AG04450 (cell line): ENCODE data around the gene HEYL. TPM values are rescaled to one million over a fixed set of nuclear protein-coding genes. Genes with fewer than 3 reads are reported as not detected.
A peak's percentile ranks its signal among the peaks of the same experiment; 100 is the strongest.

Source experiments
- CTCF ChIA-PET: fragments of 300-600, 350-600 bp; formaldehyde crosslinking; extraction: SDS; loops from one replicate; lab custom pipeline; 2022; ENCODE audit warnings: antibody characterized with exemption, inconsistent platforms; lab: Charles Lee
- POLR2A ChIA-PET: fragments of 350-600 bp; formaldehyde crosslinking; extraction: SDS; loops from one replicate; lab custom pipeline; 2021; ENCODE audit warnings: antibody characterized with exemption, inconsistent platforms; lab: Yijun Ruan, JAX
- DNase-seq: peaks from one replicate; pipeline ENCODE4 v3.0.0-alpha.2; 2011; ENCODE audit warnings: low read depth, low spot score
- H3K27ac ChIP-seq: one replicate; pipeline ENCODE4 v1.5.1; 2012; ENCODE audit warnings: low read depth, low read length, control low read depth
- H3K27me3 ChIP-seq: one replicate; pipeline ENCODE4 v1.6.0; 2012; ENCODE audit warnings: low read length; ENCODE audit not compliant: control insufficient read depth, insufficient read depth
- H3K4me3 ChIP-seq: 2 replicates; pipeline ENCODE4 v1.5.1; 2011; ENCODE audit warnings: mild to moderate bottlenecking, low read depth, low read length, control low read depth
- H3K9me3 ChIP-seq: 2 replicates; pipeline ENCODE4 v1.5.1; 2012; ENCODE audit warnings: low read length; ENCODE audit not compliant: control insufficient read depth, insufficient read depth
- polyA plus RNA-seq: library from polyadenylated mRNA; depleted of rRNA; stranded (reverse); fragments of >200 nt; gene quantifications from 2 replicates; pipeline ENCODE4 v1.2.3, GENCODE V29; 2011
- TF ChIP-seq, protein P1 (sequence below): IDR thresholded peaks from 2 replicates; pipeline ENCODE4 v1.5.1; 2011; ENCODE audit warnings: low read depth, low read length, control low read depth, inconsistent platforms

HEYL gene
- polyA plus RNA-seq, 1 experiment, result 0.14 TPM

GRCh38 chr1:39628807-39629350 is 10.6 kb downstream of the HEYL start:
- H3K4me3 ChIP-seq, result no peak overlapping the region
- H3K27ac ChIP-seq, result no peak overlapping the region
- ChIA-PET POLR2A (no interaction called here), CTCF (interaction anchor here (2.3 kb wide), 1 partner anchor 22 kb away, joined by 9 read pairs; no protein-coding TSS in a partner anchor)
- TF ChIP-seq, protein P1, sequence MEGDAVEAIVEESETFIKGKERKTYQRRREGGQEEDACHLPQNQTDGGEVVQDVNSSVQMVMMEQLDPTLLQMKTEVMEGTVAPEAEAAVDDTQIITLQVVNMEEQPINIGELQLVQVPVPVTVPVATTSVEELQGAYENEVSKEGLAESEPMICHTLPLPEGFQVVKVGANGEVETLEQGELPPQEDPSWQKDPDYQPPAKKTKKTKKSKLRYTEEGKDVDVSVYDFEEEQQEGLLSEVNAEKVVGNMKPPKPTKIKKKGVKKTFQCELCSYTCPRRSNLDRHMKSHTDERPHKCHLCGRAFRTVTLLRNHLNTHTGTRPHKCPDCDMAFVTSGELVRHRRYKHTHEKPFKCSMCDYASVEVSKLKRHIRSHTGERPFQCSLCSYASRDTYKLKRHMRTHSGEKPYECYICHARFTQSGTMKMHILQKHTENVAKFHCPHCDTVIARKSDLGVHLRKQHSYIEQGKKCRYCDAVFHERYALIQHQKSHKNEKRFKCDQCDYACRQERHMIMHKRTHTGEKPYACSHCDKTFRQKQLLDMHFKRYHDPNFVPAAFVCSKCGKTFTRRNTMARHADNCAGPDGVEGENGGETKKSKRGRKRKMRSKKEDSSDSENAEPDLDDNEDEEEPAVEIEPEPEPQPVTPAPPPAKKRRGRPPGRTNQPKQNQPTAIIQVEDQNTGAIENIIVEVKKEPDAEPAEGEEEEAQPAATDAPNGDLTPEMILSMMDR, result no peak
- no peaks in the 10 kb centered on the region for H3K9me3 ChIP-seq
- DNase-seq, result no peak
- H3K27me3 ChIP-seq, result peaks cover 13% of the 10 kb centered on the region

- Histone ChIP-seq H3K27me3 (peaks cover 13% of the 10 kb centered on the region), H3K4me3 (no peak overlapping the region), H3K27ac (no peak overlapping the region), H3K9me3 (no peaks in the 10 kb centered on the region; the same call in 1 of the 2 replicates)
- ChIA-PET POLR2A (no interaction called here), CTCF (interaction anchor here (0.9 to 2.3 kb wide), 2 partner anchors 20 to 31 kb away, joined by 3 to 9 read pairs; no protein-coding TSS in a partner anchor)
- DNase-seq, result no peak
- TF ChIP-seq, protein P1, result no peak
These were observed 12.8 kb downstream of the HEYL start for GRCh38 chr1:39626646-39627045.

- POLR2A ChIA-PET, result no interaction called here
- TF ChIP-seq, protein P1, result no peak
- H3K4me3 ChIP-seq, result no peak overlapping the region
- CTCF ChIA-PET, result interaction anchor here (0.7 to 0.9 kb wide), 2 partner anchors 21 to 32 kb away, joined by 3 read pairs; no protein-coding TSS in a partner anchor
- H3K9me3 ChIP-seq, result no peaks in the 10 kb centered on the region; the same call in 1 of the 2 replicates
- H3K27me3 ChIP-seq, result peaks cover 13% of the 10 kb centered on the region
- no peak overlapping the region for H3K27ac ChIP-seq
- peak; percentile 24 for DNase-seq
These were observed 13.8 kb downstream of the HEYL start for GRCh38 chr1:39625462-39626273.

DNA sequence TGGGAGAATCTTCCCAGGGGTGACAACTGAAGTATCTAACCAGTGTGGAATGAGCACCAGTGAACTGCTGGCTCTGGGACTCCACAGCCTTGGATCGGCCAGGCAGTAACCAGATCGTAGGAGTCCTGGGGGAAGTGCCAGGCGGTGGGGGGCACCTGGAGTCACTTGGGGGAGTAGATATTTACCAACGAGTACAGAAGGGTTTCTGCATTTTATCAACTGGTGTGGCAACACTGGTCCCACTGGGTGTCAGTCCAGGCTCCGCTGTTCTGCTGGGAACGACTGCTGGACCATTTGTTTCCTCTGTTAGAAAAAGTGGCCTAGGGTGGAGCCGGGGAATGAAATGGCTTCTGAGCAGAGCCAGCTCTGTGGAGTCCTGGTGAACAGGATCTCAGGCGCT is 14.4 kb downstream of the HEYL start:
- POLR2A ChIA-PET, result no interaction called here
- DNase-seq, result no peak
- Histone ChIP-seq H3K4me3 (no peak overlapping the region), H3K27me3 (peaks cover 13% of the 10 kb centered on the region), H3K9me3 (no peaks in the 10 kb centered on the region; the same call in 1 of the 2 replicates), H3K27ac (no peak overlapping the region)
- TF ChIP-seq, protein P1, result no peak
- CTCF ChIA-PET, result no interaction called here

GRCh38 chr1:39623053-39623452 is 16.4 kb downstream of the HEYL start:
- TF ChIP-seq, protein P1, result no peak
- ChIA-PET CTCF (interaction anchor here (1.0 to 1.5 kb wide), 2 partner anchors 14 to 17 kb away, joined by 3 read pairs; no protein-coding TSS in a partner anchor), POLR2A (no interaction called here)
- Histone ChIP-seq H3K27ac (no peak overlapping the region), H3K9me3 (no peaks in the 10 kb centered on the region; the same call in 1 of the 2 replicates), H3K4me3 (no peak overlapping the region), H3K27me3 (peaks cover 17% of the 10 kb centered on the region)
- DNase-seq, result no peak
